A673 (cell line): Measurements from ENCODE around the gene MPDZ. TPM values are rescaled to one million over a fixed set of nuclear protein-coding genes. Genes with fewer than 3 reads are reported as not detected.

ENCODE experiments used
- BruUV-seq: library from RNA; stranded (reverse); fragments of 400-500 nt; replicated peaks from 2 replicates; lab custom pipeline; 2021; lab: Mats Ljungman, UMichigan
- CTCF ChIA-PET: fragments of 300-600 bp; sonication (Branson Sonifier 250); formaldehyde crosslinking; loops from one replicate; lab custom pipeline; 2022; ENCODE audit warnings: antibody characterized with exemption; lab: Charles Lee
- POLR2A ChIA-PET: fragments of 300-600 bp; sonication (Branson Sonifier 250); formaldehyde crosslinking; loops from one replicate; lab custom pipeline; 2022; ENCODE audit warnings: antibody characterized with exemption; ENCODE audit not compliant: low non-redundant PET; lab: Charles Lee
- DNase-seq: peaks from one replicate; pipeline ENCODE4 v3.0.0-alpha.2; 2015; ENCODE audit warnings: low spot score
- H3K27ac ChIP-seq: fragments of 200-600 bp; sonication (generic); 2 replicates; pipeline ENCODE4 v1.5.1; 2016; ENCODE audit warnings: mixed run types, low read depth, mild to moderate bottlenecking, mixed read lengths, antibody characterized with exemption, low read length; ENCODE audit not compliant: poor library complexity, severe bottlenecking
- H3K27me3 ChIP-seq: fragments of 200-600 bp; sonication (generic); replicated peaks from 2 replicates; pipeline ENCODE4 v1.6.1; 2017; ENCODE audit warnings: mixed run types, low read depth, mild to moderate bottlenecking, mixed read lengths, antibody characterized with exemption, low read length; ENCODE audit not compliant: insufficient read depth, poor library complexity
- H3K36me3 ChIP-seq: fragments of 200-600 bp; sonication (generic); 2 replicates; pipeline ENCODE4 v1.6.1; 2016; ENCODE audit warnings: mixed run types, mild to moderate bottlenecking, mixed read lengths, antibody characterized with exemption, low read length; ENCODE audit not compliant: insufficient read depth, poor library complexity, severe bottlenecking
- H3K4me1 ChIP-seq: fragments of 200-600 bp; sonication (generic); 2 replicates; pipeline ENCODE4 v1.6.1; 2017; ENCODE audit warnings: mixed run types, mild to moderate bottlenecking, mixed read lengths, antibody characterized with exemption, low read length; ENCODE audit not compliant: insufficient read depth, poor library complexity, severe bottlenecking
- H3K4me3 ChIP-seq: fragments of 200-600 bp; sonication (generic); 2 replicates; pipeline ENCODE4 v1.5.1; 2016; ENCODE audit warnings: low read depth, mixed run types, mild to moderate bottlenecking, mixed read lengths, low read length; ENCODE audit not compliant: poor library complexity, severe bottlenecking
- H3K9me3 ChIP-seq: fragments of 200-600 bp; sonication (generic); 2 replicates; pipeline ENCODE4 v1.6.1; 2016; ENCODE audit warnings: mixed run types, low read depth, mild to moderate bottlenecking, mixed read lengths, antibody characterized with exemption, low read length; ENCODE audit not compliant: poor library complexity, severe bottlenecking
- EZH2 ChIP-seq: fragments of 200-600 bp; sonication (generic); IDR thresholded peaks from 2 replicates; pipeline ENCODE4 v1.6.1; 2017; ENCODE audit warnings: borderline replicate concordance, low read depth, mild to moderate bottlenecking, mixed read lengths, antibody characterized with exemption, low read length; ENCODE audit not compliant: poor library complexity, severe bottlenecking
- intact Hi-C: fragments of 100-400 bp; cut with micrococcal nuclease; formaldehyde crosslinking; loops from one replicate; pipeline ENCODE4 v1.10.0; 2022; ENCODE audit not compliant: unreplicated experiment
- total RNA-seq: library from RNA; stranded (reverse); gene quantifications from 2 replicates; pipeline ENCODE4 v1.2.3, GENCODE V29; 2021
- TF ChIP-seq, protein P1 (sequence below): fragments of 300-800, 200-600 bp; sonication (generic); conservative IDR thresholded peaks from 2 replicates; pipeline ENCODE4 v1.5.1; 2017; ENCODE audit warnings: low read depth, mild to moderate bottlenecking, antibody characterized with exemption, low read length, moderate library complexity, mixed read lengths

The MPDZ gene
- total RNA-seq, 1 experiment from 2014 or later: 35.1 TPM

DNA sequence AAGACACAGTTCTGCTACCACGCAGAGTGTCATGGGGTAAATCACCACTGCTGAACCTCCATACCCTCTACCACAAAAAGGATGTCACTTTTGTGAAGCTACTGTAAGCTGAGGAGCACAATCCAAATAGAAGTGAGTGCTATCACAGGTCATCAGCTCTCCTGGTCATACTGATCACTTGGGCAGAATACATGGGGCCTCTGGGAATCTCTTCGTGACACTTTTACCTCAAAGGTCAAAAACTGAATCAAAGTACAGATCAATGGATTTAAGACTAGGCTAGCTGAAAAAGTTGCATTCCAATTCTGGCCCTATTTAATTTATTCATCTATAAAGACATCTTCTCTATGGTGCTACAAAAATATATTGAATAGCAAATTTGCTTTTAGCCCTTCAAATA is 115.5 kb downstream of the MPDZ start:
- ChIA-PET CTCF (no interaction called here), POLR2A (no interaction called here)
- Histone ChIP-seq H3K27me3 (no peaks in the 10 kb centered on the region), H3K27ac (no peak overlapping the region), H3K4me1 (no peaks in the 10 kb centered on the region), H3K9me3 (no peaks in the 10 kb centered on the region), H3K4me3 (no peak overlapping the region), H3K36me3 (no peaks in the 10 kb centered on the region)
- intact Hi-C loops: no loop called here
- no TSS peak for BruUV-seq
- no peak for DNase-seq
- no peak for TF ChIP-seq EZH2
- TF ChIP-seq, protein P1, sequence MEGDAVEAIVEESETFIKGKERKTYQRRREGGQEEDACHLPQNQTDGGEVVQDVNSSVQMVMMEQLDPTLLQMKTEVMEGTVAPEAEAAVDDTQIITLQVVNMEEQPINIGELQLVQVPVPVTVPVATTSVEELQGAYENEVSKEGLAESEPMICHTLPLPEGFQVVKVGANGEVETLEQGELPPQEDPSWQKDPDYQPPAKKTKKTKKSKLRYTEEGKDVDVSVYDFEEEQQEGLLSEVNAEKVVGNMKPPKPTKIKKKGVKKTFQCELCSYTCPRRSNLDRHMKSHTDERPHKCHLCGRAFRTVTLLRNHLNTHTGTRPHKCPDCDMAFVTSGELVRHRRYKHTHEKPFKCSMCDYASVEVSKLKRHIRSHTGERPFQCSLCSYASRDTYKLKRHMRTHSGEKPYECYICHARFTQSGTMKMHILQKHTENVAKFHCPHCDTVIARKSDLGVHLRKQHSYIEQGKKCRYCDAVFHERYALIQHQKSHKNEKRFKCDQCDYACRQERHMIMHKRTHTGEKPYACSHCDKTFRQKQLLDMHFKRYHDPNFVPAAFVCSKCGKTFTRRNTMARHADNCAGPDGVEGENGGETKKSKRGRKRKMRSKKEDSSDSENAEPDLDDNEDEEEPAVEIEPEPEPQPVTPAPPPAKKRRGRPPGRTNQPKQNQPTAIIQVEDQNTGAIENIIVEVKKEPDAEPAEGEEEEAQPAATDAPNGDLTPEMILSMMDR: no peak

DNA sequence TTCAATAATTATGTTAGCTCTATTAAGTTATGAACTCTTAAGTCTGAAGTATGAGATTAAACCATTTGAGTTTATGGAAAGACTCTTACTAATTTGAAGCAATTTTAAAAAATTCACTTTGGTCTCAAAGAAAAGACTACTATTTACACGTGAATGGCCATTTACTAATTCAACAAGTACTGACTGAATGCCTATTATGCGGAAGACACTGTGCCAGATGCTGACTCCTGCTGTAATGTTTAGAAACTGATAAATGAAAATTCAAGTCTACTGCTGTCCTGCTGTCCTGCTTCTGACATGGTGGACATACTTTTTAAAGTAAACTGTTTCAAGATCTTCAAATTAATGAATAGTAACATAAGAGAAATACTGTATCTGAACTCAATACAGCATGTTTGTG is 116.2 kb downstream of the MPDZ start:
- Histone ChIP-seq H3K4me1 (no peaks in the 10 kb centered on the region), H3K4me3 (no peak overlapping the region), H3K36me3 (no peaks in the 10 kb centered on the region), H3K27me3 (no peaks in the 10 kb centered on the region), H3K27ac (no peak overlapping the region), H3K9me3 (no peaks in the 10 kb centered on the region)
- POLR2A ChIA-PET: no interaction called here
- no peak for DNase-seq
- TF ChIP-seq, protein P1: no peak
- TF ChIP-seq EZH2: no peak
- intact Hi-C loops: no loop called here
- CTCF ChIA-PET: no interaction called here
- BruUV-seq: no TSS peak

DNA sequence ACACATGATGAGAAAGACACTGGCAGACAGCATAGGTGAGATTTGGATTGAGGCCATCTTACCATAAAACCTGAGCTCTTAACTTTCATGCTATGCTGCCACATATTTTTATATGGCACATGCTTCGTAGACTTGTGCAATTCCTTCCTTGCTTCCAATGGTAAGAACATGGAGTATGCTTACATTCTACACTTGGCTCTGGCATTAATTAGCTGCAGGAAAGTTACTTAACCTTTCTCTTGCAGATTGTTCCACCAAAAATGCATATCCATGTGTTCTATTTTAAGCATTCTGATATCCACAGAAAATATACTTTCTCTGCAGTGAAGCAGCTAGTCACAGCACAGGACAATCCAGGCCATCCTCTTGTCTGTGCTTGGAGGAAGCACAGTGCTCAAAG is 119.4 kb downstream of the MPDZ start:
- Histone ChIP-seq H3K4me3 (no peak overlapping the region), H3K4me1 (no peaks in the 10 kb centered on the region), H3K9me3 (no peaks in the 10 kb centered on the region), H3K27me3 (no peaks in the 10 kb centered on the region), H3K36me3 (peaks cover 4% of the 10 kb centered on the region), H3K27ac (no peak overlapping the region)
- CTCF ChIA-PET: no interaction called here
- no peak for DNase-seq
- intact Hi-C loops: no loop called here
- BruUV-seq: no TSS peak
- TF ChIP-seq, protein P1: no peak
- TF ChIP-seq EZH2: no peak
- POLR2A ChIA-PET: no interaction called here
